Esophagus mucosa (tissue), 1 donor: Measurements from ENCODE around the gene MDFI. TPM values are rescaled to one million over a fixed set of nuclear protein-coding genes. Genes with fewer than 3 reads are reported as not detected.

Experiments used
- total RNA-seq: library from RNA; stranded (reverse); gene quantifications from one replicate; pipeline ENCODE4 v1.2.4, GENCODE V29; 2023
- donor health status: DM: yes; HTN: yes; CAD: no.

MDFI gene
- total RNA-seq, 1 donor from 2014 or later, result 47.1 TPM

Other genes with a start within 250 kb of the MDFI start
- 12.0 TPM for gene FOXP4, start 92.1 kb upstream of the MDFI start, total RNA-seq
- gene TFEB, start 97.1 kb downstream of the MDFI start, total RNA-seq, result 10.9 TPM
- gene PGC, start 108.9 kb downstream of the MDFI start, total RNA-seq, result not detected
- 2.2 TPM for gene FRS3, start 141.4 kb downstream of the MDFI start, total RNA-seq
- 2.2 TPM for gene PRICKLE4, start 142.3 kb downstream of the MDFI start, total RNA-seq
- 189 TPM for gene TOMM6, start 149.2 kb downstream of the MDFI start, total RNA-seq